Right kidney (tissue), 1 donor: ENCODE data around the gene ARHGAP23.
A peak's percentile ranks its signal among the peaks of the same experiment; 100 is the strongest.
"Not testable (repeated sequence)": the region's sequence is repeated elsewhere in the genome, so short reads cannot be mapped to it uniquely, and the experiment has no call there.

Source experiments
- DNase-seq: peaks from one replicate; pipeline ENCODE4 v3.0.0-alpha.2; 2016

Gene ARHGAP23

GRCh38 chr17:38485681-38486298 is 57.5 kb downstream of the ARHGAP23 start:
- not testable (repeated sequence) for DNase-seq

GRCh38 chr17:38489774-38490173 is 61.5 kb downstream of the ARHGAP23 start:
- not testable (repeated sequence) for DNase-seq

- DNase-seq, result not testable (repeated sequence)
Observed at GRCh38 chr17:38491346-38492066, 63.2 kb downstream of the ARHGAP23 start.

- DNase-seq, result not testable (repeated sequence)
Observed at GRCh38 chr17:38492067-38493040, 64.1 kb downstream of the ARHGAP23 start.

- not testable (repeated sequence) for DNase-seq
Observed at GRCh38 chr17:38494152-38494551, 65.9 kb downstream of the ARHGAP23 start.

GRCh38 chr17:38497656-38498055 is 69.4 kb downstream of the ARHGAP23 start:
- not testable (repeated sequence) for DNase-seq

GRCh38 chr17:38498353-38498752 is 70.1 kb downstream of the ARHGAP23 start:
- DNase-seq, result no peak

GRCh38 chr17:38499230-38499629 is 71.0 kb downstream of the ARHGAP23 start:
- not testable (repeated sequence) for DNase-seq

- DNase-seq, result not testable (repeated sequence)
Observed at GRCh38 chr17:38501718-38502117, 73.5 kb downstream of the ARHGAP23 start.

GRCh38 chr17:38503286-38503913 is 75.1 kb downstream of the ARHGAP23 start:
- not testable (repeated sequence) for DNase-seq

- DNase-seq, result no peak
Observed at GRCh38 chr17:38504216-38504615, 76.0 kb downstream of the ARHGAP23 start.

GRCh38 chr17:38507436-38507835 is 79.2 kb downstream of the ARHGAP23 start:
- DNase-seq, result no peak

- no peak for DNase-seq
Observed at GRCh38 chr17:38507921-38508569, 79.8 kb downstream of the ARHGAP23 start.

- no peak for DNase-seq
Observed at GRCh38 chr17:38508570-38508950, 80.3 kb downstream of the ARHGAP23 start.

GRCh38 chr17:38508954-38509771 is 80.9 kb downstream of the ARHGAP23 start:
- peak; percentile 69 for DNase-seq

- peak; percentile 60 for DNase-seq
Observed at GRCh38 chr17:38509772-38510420, 81.6 kb downstream of the ARHGAP23 start.

GRCh38 chr17:38510421-38511149 is 82.3 kb downstream of the ARHGAP23 start:
- peak; percentile 78 for DNase-seq

- no peak for DNase-seq
Observed at GRCh38 chr17:38511150-38512108, 83.2 kb downstream of the ARHGAP23 start.
